ENCODE results near the gene NDUFAF4.

GRCh38 chr6:96934087-96934486 lies 36.4 kb upstream of the NDUFAF4 start:
- no peak for TF ChIP-seq POLR2A (IDR thresholded peaks at IDR 0.05; ENCODE audit: low read depth, low read length)
- no peak for TF ChIP-seq CTCF (IDR thresholded peaks at IDR 0.05 in 2 of 3, conservative IDR thresholded peaks at IDR 0.05 in 1 of 3; ENCODE audit: control insufficient read depth in 2 of 3, extremely low read depth in 1 of 3, insufficient read depth in 1 of 3, low read depth in 3 of 3, low read length in 3 of 3)
- no peak for TF ChIP-seq NBN (IDR thresholded peaks at IDR 0.05)
- no peak for TF ChIP-seq BCL11A (IDR thresholded peaks at IDR 0.05; ENCODE audit: low read depth, low read length)
- TF ChIP-seq USF1 (IDR thresholded peaks at IDR 0.05; ENCODE audit: borderline replicate concordance, extremely low read length, insufficient read depth, low read depth, low read length), result no peak
- TF ChIP-seq EP300 (IDR thresholded peaks at IDR 0.05; ENCODE audit: borderline replicate concordance in 1 of 2, control insufficient read depth in 1 of 2, low read depth in 2 of 2, low read length in 2 of 2), result no peak
- TF ChIP-seq NRF1 (conservative IDR thresholded peaks at IDR 0.05; ENCODE audit: low read depth, low read length), result no peak
- no peak for TF ChIP-seq SMAD5 (IDR thresholded peaks at IDR 0.05; ENCODE audit: low read depth)
- TF ChIP-seq HCFC1 (IDR thresholded peaks at IDR 0.05; ENCODE audit: low read length), result no peak
- TF ChIP-seq MXI1 (IDR thresholded peaks at IDR 0.05; ENCODE audit: low read depth, low read length), result no peak
- no peak for TF ChIP-seq TCF7 (IDR thresholded peaks at IDR 0.05; ENCODE audit: borderline replicate concordance)
- no peak for TF ChIP-seq ZNF592 (IDR thresholded peaks at IDR 0.05)

All from GM12878 (cell line).